ENCODE measurements around the gene LUZP1. TPM values are rescaled to one million over a fixed set of nuclear protein-coding genes. Genes with fewer than 3 reads are reported as not detected.

Gene LUZP1
- total and polyA plus RNA-seq, 12 donors, result 6.4 to 40.1 (median 29.9) TPM

- intact Hi-C loops (cut with DNase I), result no loop called here
Measured at GRCh38 chr1:23132033-23132432, 36.6 kb downstream of the LUZP1 start.

DNA sequence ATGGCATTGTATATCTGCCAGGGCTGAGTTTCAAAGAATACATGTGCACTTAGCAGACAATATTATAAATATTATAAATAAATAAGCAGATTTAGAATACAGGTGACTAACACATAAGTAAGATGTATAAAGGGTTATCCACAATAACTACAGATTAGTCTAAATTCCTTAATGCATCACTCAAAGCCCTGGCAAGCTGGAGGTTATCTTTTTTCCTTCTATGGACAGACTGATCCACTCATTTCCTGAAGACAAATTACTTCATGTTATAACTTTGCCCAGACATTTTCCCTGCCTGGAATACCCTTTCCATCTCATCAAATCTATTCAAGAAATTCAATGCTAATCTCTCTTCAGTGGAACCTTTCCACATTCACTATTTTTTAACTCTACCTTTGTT is 38.8 kb downstream of the LUZP1 start:
- peaks cover 0 to 57% (median 23%) of the 10 kb centered on the region in 9 donors for H3K4me1 ChIP-seq
- intact Hi-C loops (cut with DNase I), result no loop called here
- H3K4me3 ChIP-seq, result no peak overlapping the region

More at GRCh38 chr1:23132033-23132432, 36.6 kb downstream of the LUZP1 start:
- Histone ChIP-seq H3K9me3 (no peaks in the 10 kb centered on the region), H3K4me3 (no peak overlapping the region), H3K4me1 (peaks cover 0 to 39% (median 10%) of the 10 kb centered on the region in 9 donors), H3K36me3 (peaks cover 0 to 8% (median 0%) of the 10 kb centered on the region in 9 donors), H3K27ac (no peak overlapping the region), H3K27me3 (no peaks in the 10 kb centered on the region)
- ATAC-seq (no peak), DNase-seq (no peak)
- WGBS, 2 donors, result 50 to 70% methylated on average over 1 of the region's 1 CpG
- TF ChIP-seq CTCF (IDR thresholded peaks at IDR 0.05), result no peak

GRCh38 chr1:23126801-23127200 is 41.9 kb downstream of the LUZP1 start:
- DNase-seq, result no peak
- Histone ChIP-seq H3K9me3 (no peaks in the 10 kb centered on the region), H3K27me3 (no peaks in the 10 kb centered on the region), H3K27ac (no peak overlapping the region), H3K36me3 (no peaks in the 10 kb centered on the region), H3K4me1 (peaks cover 4 to 78% (median 54%) of the 10 kb centered on the region in 9 donors), H3K4me3 (no peak overlapping the region)
- no peak for TF ChIP-seq CTCF (IDR thresholded peaks at IDR 0.05)
- 79 to 85% methylated on average over 3 of the region's 3 CpGs for WGBS, 2 donors
- intact Hi-C loops (cut with DNase I), result no loop called here
- ATAC-seq, result no peak

More for the DNA sequence above, 38.8 kb downstream of the LUZP1 start:
- no peak for ATAC-seq
- Histone ChIP-seq H3K27me3 (no peaks in the 10 kb centered on the region), H3K27ac (no peak overlapping the region), H3K9me3 (no peaks in the 10 kb centered on the region), H3K36me3 (peaks cover 0 to 8% (median 0%) of the 10 kb centered on the region in 9 donors)
- no peak for DNase-seq
- TF ChIP-seq CTCF (IDR thresholded peaks at IDR 0.05), result no peak

GRCh38 chr1:23126200-23126599 is 42.5 kb downstream of the LUZP1 start:
- Histone ChIP-seq H3K36me3 (no peaks in the 10 kb centered on the region), H3K4me3 (no peak overlapping the region), H3K9me3 (no peaks in the 10 kb centered on the region), H3K27me3 (no peaks in the 10 kb centered on the region), H3K4me1 (peaks cover 4 to 82% (median 60%) of the 10 kb centered on the region in 9 donors), H3K27ac (no peak overlapping the region)
- ATAC-seq (no peak), DNase-seq (no peak)
- no peak for TF ChIP-seq CTCF (IDR thresholded peaks at IDR 0.05)
- intact Hi-C loops (cut with DNase I), result no loop called here
- WGBS, 2 donors, result 34 to 46% methylated on average over 1 of the region's 1 CpG
